Superior temporal gyrus (tissue), 1 donor: ENCODE results near the gene SRCAP.

Experiments used
- DNase-seq: peaks from one replicate; pipeline ENCODE4 v3.0.0-alpha.2; 2016; ENCODE audit errors: extremely low spot score

Gene SRCAP

GRCh38 chr16:30775392-30776188 lies 76.6 kb downstream of the SRCAP start:
- peak; percentile 86 for DNase-seq

- DNase-seq: no peak
Measured at GRCh38 chr16:30777591-30778297, 78.8 kb downstream of the SRCAP start.

DNA sequence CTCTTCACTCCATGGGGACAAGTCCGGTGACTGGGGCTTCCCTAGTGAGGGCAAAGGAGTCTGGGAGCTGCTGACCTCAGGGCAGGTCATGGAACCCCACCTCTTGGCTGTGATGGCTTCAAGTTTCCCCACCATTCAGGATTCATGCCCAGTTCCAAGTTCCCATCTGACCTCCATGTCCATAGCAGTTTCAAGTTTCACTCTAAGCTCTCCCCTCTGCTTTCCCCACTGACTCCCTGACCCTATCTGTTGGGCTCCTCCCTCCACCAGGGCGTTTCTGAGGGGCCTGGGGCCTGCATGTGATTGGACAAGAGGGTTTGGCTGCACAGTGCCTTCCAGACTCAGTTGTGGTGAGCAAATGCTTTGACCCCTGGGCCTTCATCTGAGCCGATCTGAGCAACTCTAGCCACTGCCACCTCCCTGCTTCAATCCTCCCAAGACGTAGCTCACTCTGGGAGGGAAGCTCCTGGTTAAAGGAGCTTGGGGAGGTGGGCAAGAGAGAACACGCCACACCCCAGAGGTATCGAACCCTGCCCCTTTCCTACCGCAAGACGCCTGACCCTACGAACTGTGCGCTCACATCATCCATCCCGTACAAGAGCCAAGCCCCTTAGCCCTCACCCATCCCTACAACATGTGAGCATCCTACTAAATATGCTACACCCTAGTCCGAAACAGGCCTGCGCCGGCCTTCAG lies 79.7 kb downstream of the SRCAP start:
- no peak for DNase-seq

GRCh38 chr16:30779596-30779995 lies 80.6 kb downstream of the SRCAP start:
- no peak for DNase-seq

- no peak for DNase-seq
Measured at GRCh38 chr16:30780021-30780420, 81.0 kb downstream of the SRCAP start.

DNA sequence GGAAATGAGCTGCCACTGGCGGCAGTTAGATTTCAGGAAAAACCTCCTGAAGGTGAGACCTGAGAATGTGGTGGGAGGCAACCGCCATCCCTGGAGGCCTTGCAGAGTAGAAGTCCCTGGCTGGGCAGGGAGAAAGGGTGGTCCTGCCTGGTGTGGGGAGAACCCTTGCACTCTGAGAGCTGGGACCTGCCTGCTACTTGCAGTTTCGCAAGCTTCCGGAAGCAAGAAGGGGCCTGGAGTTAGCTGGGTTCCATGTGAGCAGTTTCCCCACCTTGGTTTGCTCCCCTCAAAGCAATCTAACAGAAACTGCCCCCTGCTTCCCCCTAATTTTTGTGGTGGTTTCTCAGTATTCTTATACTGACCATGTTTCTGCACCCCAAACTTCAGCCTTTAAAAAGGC lies 81.6 kb downstream of the SRCAP start:
- DNase-seq: no peak

GRCh38 chr16:30782486-30783279 lies 83.7 kb downstream of the SRCAP start:
- DNase-seq: no peak

GRCh38 chr16:30783280-30784109 lies 84.5 kb downstream of the SRCAP start:
- DNase-seq: no peak

DNA sequence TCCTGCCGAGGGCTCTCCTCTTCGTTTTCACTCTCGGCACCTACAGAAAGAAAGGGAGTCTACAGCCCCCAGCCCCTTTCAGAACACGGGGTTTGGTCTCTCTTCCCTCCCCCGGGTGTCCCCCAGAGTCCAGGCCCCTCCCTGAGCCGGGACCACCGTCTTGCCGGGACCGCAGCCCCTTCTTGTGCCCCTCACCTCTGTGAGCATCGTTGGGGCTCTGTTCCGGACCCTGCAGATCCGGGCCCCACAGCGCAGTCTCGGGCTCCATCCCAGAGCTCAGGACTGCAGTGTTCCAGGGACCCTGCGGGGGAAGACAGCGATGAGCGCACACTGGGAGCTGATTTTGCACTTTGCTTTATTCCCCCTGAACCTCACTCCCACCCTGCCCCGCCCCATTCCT lies 85.2 kb downstream of the SRCAP start:
- DNase-seq: no peak

DNA sequence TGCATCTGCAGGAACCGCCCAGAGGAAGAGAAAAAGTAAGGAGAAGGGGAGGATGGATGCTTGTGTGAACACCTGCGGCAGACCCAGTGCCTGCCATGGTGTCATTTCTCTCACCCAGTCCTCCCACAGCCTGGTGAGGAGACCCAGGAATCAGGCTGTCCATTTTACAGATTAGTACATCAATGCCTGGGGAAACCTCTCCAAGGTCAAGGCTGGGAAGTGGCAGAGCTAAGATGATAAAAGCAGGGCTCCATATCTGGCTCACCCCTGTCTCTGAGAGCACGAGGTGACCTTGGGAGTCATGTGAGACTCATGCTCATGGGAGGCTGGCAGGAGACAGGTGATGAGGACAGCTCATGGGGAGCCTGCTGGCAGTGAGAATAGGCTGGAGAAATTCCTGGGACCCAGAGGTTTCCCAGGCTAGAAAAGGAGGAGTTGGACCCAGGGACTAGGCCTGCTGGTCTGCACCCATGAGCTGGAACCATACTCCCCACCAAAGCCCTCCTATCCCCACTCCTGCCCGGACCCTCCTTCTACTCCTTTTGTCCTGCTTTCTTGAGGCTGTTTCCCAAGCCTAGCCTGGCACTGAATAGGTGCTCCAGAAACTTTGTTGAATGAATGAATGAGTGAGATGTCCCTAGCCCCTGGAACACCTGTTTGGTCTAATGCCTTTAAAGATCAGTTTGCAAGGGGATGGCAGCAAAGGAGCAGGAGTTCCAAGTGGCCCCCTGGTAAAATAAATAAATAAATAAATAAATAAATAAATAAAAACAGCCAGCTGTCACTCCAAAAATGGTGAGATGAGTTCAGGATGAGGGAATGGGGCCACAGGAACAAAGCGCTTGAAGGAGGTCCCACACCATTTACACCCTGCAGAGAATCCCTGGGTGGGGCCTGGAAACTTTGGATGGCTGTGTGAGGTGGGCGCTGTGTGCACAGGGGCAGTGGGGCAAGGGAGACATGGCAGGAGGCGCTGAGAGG lies 86.4 kb downstream of the SRCAP start:
- no peak for DNase-seq

DNA sequence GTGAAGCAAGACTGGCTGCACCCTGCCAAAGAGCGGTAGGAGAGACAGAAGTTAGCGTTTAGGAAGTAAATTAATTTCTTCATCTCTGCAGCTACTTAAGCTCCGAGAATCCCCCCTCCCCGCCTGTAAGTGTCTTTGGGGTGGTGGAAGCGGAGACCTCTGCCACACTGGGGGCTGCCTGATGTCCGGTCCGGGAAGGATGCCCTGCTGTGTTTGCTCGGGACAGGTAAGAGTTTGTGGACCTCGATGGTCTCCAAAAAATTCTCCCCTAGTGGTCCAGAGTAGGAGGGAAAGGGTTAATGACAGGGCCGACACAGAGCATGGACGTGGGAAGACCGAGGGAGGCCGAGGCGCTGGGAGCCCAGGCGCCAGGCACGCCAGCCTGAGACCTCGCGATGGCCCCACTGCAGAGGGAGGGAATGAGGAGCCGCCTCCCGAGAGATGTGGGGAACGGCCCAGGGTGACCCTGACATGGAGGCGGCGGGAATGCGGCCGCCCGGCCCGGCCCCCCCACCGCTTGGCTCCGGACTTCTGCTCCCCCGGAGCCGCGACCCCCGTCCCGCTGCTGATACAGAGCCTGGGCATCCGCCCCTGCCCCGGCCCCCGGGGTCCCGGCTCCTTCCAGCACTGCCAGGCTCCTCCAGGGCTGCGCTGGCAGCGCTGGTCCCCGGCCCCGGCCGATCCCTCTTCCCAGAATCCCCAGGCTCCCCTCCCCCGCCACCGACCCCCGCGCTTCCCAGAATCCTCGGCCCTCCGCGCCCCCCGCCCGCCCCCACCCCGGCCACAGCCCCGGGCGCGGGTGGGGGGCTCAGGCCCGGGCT lies 87.4 kb downstream of the SRCAP start:
- no peak for DNase-seq

GRCh38 chr16:30786936-30787612 lies 88.1 kb downstream of the SRCAP start, which contains the start of gene ZNF629:
Gene ZNF629 (minus strand): TSS chr16:30787205. CDS start chr16:30784482, 2,723 bp downstream.
- DNase-seq: peak; percentile 89

DNA sequence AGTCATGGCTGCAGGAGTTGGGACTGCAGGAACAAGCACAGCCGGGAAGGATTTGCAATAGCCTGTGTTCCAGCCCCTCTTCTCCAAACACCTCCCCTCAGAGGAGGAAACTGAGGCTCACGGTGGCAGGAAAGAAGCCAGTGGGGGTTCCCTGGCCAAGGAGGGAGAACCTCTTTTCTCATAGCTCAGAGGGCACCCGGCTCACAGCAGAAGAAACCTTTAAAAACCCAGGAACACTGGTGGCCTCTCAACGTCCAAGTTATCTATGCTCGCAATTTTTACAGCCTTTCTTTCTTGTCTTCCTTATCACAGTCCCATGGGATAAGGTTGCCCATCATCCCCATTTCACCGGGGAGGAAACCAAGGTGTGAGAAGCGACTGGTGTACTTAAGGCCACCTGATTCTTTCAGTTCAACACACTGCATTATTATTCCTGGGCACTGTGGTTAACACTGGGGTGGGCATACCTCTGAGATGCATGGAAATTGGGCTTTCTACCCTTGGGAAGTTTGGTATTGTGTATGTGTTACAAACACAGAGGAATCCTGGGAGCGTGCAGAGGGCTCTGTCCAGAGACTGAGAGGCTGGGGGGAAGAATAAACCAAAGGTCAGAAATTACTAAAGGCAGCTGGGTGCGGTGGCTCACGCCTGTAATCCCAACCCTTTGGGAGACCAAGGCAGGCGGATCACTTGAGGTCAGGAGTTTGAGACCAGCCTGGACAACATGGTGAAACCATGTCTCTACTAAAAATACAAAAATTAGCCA lies 88.8 kb downstream of the SRCAP start:
- DNase-seq: peak; percentile 45
